ENCODE data around the gene CD163.
"Not testable (repeated sequence)": the region's sequence is repeated elsewhere in the genome, so short reads cannot be mapped to it uniquely, and the experiment has no call there.

The CD163 gene

DNA sequence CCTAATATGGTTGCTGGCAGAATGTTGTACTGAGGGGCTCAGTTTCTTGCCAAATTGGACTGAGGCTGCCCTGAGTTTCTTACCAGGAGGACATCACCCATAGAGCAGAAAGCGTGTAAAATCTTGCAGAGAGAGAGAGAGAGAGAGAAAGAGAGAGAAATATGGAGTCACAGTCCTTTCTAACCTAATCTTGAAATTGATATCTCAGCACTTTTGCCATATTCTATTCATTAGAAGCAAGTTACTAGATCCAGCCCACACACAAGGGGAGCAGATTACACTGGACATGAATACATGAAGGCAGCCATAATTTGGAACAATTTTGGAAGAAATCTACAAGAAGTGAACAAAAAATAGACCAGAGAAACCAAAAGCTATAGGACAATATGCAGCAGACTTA is 55.5 kb downstream of the CD163 start:
- no peak for DNase-seq

GRCh38 chr12:7444537-7444936 is 59.0 kb downstream of the CD163 start:
- DNase-seq = no peak

GRCh38 chr12:7444076-7444475 is 59.5 kb downstream of the CD163 start, which contains the start of gene CD163L1:
Gene CD163L1, minus strand, starts transcription at chr12:7444153. Its CDS starts 26 bp downstream, at chr12:7444127.
- DNase-seq = no peak

GRCh38 chr12:7441216-7441615 is 62.4 kb downstream of the CD163 start:
- no peak for DNase-seq

- DNase-seq = peak in 1 of 4 experiments; percentile 5
Observed at GRCh38 chr12:7439579-7440505, 63.7 kb downstream of the CD163 start.

DNA sequence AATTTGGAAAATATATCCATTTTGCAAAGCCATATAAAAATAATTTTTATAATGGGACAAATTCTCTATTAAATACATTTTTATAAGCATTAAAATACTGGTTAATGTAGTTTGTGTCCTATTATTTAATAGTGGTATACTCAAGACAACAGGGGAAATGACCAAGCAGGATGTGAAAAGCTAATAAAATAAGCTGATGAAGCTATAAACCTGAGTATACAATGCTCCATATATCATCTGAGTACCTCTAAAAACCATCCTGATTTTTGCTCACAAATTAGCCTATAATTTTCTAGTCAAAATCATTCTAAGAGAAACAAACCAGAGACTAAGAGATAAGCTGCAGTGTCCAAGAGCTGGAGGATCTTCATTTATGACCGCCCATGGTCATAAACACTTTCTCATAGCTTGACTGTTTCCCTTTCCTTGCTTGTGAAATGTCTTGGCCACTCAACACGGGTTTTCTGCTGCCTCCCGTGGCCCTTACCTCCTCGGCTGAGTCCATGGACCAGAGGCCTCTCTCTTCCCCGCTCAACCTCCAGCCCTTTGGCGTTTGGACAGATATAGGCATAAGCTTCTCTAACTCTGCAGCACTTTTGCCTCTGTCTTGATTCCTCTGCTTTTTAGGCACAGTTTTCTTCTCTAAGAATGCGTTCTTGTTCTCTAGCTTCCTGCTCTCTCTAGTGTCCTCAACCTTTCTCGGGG is 65.1 kb downstream of the CD163 start:
- not testable (repeated sequence) for DNase-seq

- not testable (repeated sequence) for DNase-seq
Observed at GRCh38 chr12:7437494-7437893, 66.1 kb downstream of the CD163 start.

GRCh38 chr12:7434670-7435069 is 68.9 kb downstream of the CD163 start:
- no peak for DNase-seq

DNA sequence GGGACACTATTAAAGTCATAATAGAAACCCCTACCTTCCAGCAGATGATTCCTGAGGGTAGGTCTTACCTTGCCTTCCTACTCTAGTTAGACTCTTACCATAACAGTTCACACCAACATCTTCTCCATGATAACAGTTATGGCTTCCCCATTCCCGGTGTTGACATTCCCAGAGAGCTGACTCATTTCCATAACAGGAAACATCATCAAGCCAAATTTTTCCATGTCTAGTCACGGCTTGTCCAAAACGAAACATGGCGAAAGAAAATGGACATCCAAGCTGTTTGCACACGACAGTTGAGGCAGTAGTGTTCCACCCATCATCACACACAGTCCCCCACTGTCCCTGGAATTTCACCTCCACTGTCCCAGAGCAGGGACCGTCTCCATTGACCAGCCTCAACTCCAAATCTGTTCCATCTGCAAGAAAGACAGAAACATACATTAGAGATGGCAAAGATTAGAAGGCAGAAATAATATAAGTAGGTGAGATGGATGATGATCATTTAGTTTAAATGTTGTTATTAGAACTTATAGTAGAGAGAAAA is 70.2 kb downstream of the CD163 start:
- DNase-seq = no peak

- no peak for DNase-seq
Observed at GRCh38 chr12:7431993-7432685, 71.4 kb downstream of the CD163 start.
